GM19193 (cell line): ENCODE data around the gene RAB10.

Experiments used
- POLR2A ChIP-seq: IDR thresholded peaks from 4 replicates; pipeline ENCODE4 v1.6.1; 2011; ENCODE audit not compliant: insufficient read depth, insufficient read length; ENCODE audit errors: extremely low read depth

RAB10 gene

GRCh38 chr2:26011990-26012856 is 21.7 kb upstream of the RAB10 start:
- no peak for TF ChIP-seq POLR2A

DNA sequence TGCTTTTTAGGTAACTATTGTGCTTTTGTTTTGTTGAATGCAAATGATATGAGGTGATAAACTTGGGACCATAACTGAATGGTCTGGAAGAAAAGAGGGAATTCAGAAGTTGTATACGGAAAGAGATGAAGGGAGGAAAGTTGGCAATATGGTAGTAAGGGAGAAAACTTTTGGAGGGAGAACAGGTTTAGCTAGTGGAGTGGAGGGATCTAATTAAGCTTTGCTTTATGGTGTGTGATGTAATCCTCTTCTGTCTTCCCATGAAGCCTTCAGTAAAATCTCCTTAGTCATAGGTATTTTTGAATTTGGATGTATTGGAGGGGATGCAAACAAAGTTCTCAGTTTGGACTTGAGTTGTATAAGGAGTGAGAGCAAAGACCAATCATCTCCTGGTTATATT is 20.2 kb upstream of the RAB10 start:
- no peak for TF ChIP-seq POLR2A

- TF ChIP-seq POLR2A = no peak
Observed at GRCh38 chr2:26016012-26016705, 17.7 kb upstream of the RAB10 start.

GRCh38 chr2:26017464-26018183 is 16.3 kb upstream of the RAB10 start:
- no peak for TF ChIP-seq POLR2A

DNA sequence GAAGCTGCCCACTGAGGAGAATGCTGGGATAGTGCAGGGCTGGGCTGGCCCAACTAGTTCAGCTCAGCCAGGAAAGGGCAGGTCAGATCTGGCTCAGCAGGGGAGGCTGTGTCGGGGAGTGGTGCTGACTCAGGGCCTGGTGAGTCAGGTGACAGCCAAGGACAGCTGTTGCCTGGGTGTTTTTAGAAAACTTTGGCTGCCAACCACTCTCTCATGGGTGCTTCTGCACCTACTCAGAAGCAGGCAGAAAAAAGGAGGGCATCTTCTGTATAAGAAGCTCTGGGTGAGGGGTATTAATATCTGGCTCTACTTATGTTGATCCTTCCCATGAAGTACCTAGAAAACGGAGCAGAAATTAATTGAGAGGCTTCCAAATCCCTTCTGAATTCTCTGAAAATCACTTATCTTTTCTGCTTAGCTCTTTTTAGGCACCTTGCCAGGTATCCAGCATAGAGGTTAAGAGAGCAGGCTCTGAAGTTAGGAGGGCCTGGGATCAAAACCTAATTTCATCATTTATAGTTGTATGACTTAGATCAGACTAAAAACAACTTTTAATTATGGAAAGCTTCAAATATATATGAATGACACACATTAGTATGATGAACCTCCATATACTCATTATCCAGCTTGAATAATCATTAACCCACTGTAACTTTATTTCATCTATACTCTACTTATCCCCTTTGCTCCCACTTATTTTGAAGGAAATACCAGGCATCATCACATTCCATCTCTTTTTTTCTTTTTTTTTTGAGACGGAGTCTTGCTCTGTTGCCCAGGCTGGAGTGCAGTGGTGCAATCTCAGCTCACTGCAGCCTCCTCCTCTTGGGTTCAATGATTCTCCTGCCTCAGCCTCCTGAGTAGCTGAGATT is 15.5 kb upstream of the RAB10 start:
- no peak for TF ChIP-seq POLR2A

GRCh38 chr2:26020231-26020640 is 13.6 kb upstream of the RAB10 start:
- no peak for TF ChIP-seq POLR2A

GRCh38 chr2:26024260-26024659 is 9.6 kb upstream of the RAB10 start:
- TF ChIP-seq POLR2A = no peak

- no peak for TF ChIP-seq POLR2A
Observed at GRCh38 chr2:26025509-26025908, 8.4 kb upstream of the RAB10 start.

GRCh38 chr2:26033270-26033817 is 540 bp upstream of the RAB10 start:
- TF ChIP-seq POLR2A = no peak

DNA sequence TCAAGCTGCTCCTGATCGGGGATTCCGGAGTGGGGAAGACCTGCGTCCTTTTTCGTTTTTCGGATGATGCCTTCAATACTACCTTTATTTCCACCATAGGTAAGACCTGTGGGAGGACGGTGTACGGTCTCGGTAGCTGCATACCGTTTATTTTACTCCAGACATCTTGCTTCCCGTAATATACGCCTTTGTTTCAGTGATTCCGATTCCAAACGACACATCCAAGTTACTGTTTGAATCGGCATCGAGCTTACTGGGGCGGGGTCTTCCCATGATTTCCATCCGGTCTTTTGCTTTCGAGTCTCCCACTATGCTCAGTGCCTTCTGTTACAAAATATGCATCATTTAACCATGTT is 731 bp downstream of the RAB10 start:
- no peak for TF ChIP-seq POLR2A

DNA sequence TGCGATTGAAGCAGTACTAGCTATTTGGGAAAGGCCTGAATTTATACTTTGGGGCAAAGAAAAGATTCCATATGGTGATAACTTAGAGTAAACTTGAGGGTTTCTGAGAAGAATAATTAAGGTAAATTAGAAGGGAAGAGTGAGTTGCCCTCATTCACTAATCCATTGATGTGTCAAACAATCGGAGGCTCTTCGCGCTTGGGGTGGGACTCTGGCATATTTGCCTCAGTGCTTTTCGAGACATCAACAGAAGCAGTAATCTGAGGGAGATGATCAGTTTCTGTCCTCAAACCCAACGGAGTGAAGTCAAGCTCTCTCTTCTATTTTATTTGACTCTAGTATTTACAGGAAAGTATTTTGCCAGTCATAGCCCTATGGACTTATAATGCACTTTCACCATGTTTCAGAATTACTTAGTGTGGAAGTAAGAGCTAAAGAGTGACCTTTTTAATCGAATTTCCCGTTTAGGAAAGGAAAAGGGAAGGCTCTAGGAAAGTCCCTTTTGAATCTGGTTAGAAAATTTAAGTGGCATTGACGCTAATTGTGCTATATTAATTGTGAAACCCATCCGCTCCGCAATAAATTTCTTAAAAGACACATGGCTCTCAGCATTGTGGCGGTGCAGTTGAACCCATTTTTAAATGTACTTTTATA is 1.3 kb downstream of the RAB10 start:
- no peak for TF ChIP-seq POLR2A

GRCh38 chr2:26039603-26040323 is 5.9 kb downstream of the RAB10 start:
- TF ChIP-seq POLR2A = no peak

- TF ChIP-seq POLR2A = no peak
Observed at GRCh38 chr2:26043109-26043508, 9.2 kb downstream of the RAB10 start.
